HEK293T (cell line): ENCODE data around the gene MINDY2.

Source experiments
- CTBP1 ChIP-seq: fragments of 450-650 bp; IDR thresholded peaks from 2 replicates; pipeline ENCODE4 v1.6.1; 2016; ENCODE audit warnings: borderline replicate concordance
- SP1 ChIP-seq: fragments of 450-650 bp; IDR thresholded peaks from 2 replicates; pipeline ENCODE4 v1.6.1; 2017

- no peak for TF ChIP-seq SP1
- TF ChIP-seq CTBP1: no peak
Observed at GRCh38 chr15:58742022-58742813, 28.9 kb upstream of the MINDY2 start.
